Breast epithelium (tissue), 4 donors: ENCODE results near the gene FHAD1. TPM values are rescaled to one million over a fixed set of nuclear protein-coding genes. Genes with fewer than 3 reads are reported as not detected.

Experiments used
- DNase-seq, 2 donors: peaks; one replicate each; pipeline ENCODE4 v3.0.0-alpha.2; 2019; ENCODE audit warnings: low spot score in 2 of 2
- H3K27ac ChIP-seq, 2 donors: fragments of 200-600 bp; sonication (generic) in 1 of 2; one replicate each; pipeline ENCODE4 v1.5.1; 2016 to 2019; ENCODE audit warnings: mild to moderate bottlenecking in 1 of 2
- H3K27me3 ChIP-seq, 2 donors: fragments of 200-600 bp; sonication (generic) in 1 of 2; one replicate each; pipeline versions ENCODE4 v1.5.1 to v1.6.0; 2017 to 2019; ENCODE audit warnings: control low read depth in 1 of 2, mild to moderate bottlenecking in 1 of 2
- H3K36me3 ChIP-seq: fragments of 200-600 bp; one replicate; pipeline ENCODE4 v1.5.1; 2019
- H3K4me1 ChIP-seq, 2 donors: fragments of 200-600 bp; sonication (generic); one replicate each; pipeline ENCODE4 v1.5.1; 2016 to 2019; ENCODE audit warnings: control low read depth in 1 of 2
- H3K4me3 ChIP-seq, 3 donors: fragments of 200-600 bp; sonication (generic); 1 replicate in 2 of 3; 2 replicates in 1 of 3; pipeline ENCODE4 v1.5.1; 2016 to 2019; ENCODE audit warnings: mild to moderate bottlenecking in 3 of 3, moderate library complexity in 2 of 3
- H3K9me3 ChIP-seq, 2 donors: fragments of 200-600 bp; sonication (generic) in 1 of 2; one replicate each; pipeline ENCODE4 v1.5.1; 2016 to 2019; ENCODE audit warnings: control low read depth in 1 of 2
- CTCF ChIP-seq, 3 donors: fragments of 450-650 bp; IDR thresholded peaks; one replicate each; pipeline ENCODE4 v1.5.1; 2016 to 2017; ENCODE audit warnings: antibody characterized with exemption in 3 of 3, mild to moderate bottlenecking in 3 of 3, moderate library complexity in 3 of 3
- POLR2A ChIP-seq: fragments of 450-650 bp; IDR thresholded peaks from one replicate; pipeline ENCODE4 v1.6.1; 2016; ENCODE audit warnings: antibody characterized with exemption, mild to moderate bottlenecking, moderate library complexity
- POLR2AphosphoS5 ChIP-seq, 3 donors: sonication (generic); formaldehyde crosslinking; IDR thresholded peaks; one replicate each; pipeline ENCODE4 v1.6.1; 2017; ENCODE audit warnings: antibody characterized with exemption in 3 of 3
- intact Hi-C: fragments of 100-400 bp; cut with DNase I; formaldehyde crosslinking; loops from one replicate; pipeline ENCODE4 v1.15.1; 2023; ENCODE audit warnings: low total_unique reads
- total RNA-seq, 3 donors: library from RNA; depleted of rRNA; stranded (reverse); fragments of >200 nt; gene quantifications; one replicate each; pipeline ENCODE4 v1.1.0, GENCODE V29; 2016

FHAD1 gene
- total RNA-seq, 3 donors from 2014 or later, result 1.0 to 2.3 TPM; not detected in 1

GRCh38 chr1:15314328-15315281 lies 67.6 kb downstream of the FHAD1 start:
- Histone ChIP-seq H3K9me3 (no peaks in the 10 kb centered on the region), H3K27ac (no peak overlapping the region), H3K27me3 (no peaks in the 10 kb centered on the region), H3K4me1 (no peaks in the 10 kb centered on the region), H3K4me3 (no peak overlapping the region), H3K36me3 (no peaks in the 10 kb centered on the region)
- no peak for DNase-seq
- intact Hi-C loops, result no loop called here
- no peak for TF ChIP-seq CTCF (IDR thresholded peaks at IDR 0.05)
- no peak for TF ChIP-seq POLR2AphosphoS5 (IDR thresholded peaks at IDR 0.05)
- TF ChIP-seq POLR2A, result no peak

DNA sequence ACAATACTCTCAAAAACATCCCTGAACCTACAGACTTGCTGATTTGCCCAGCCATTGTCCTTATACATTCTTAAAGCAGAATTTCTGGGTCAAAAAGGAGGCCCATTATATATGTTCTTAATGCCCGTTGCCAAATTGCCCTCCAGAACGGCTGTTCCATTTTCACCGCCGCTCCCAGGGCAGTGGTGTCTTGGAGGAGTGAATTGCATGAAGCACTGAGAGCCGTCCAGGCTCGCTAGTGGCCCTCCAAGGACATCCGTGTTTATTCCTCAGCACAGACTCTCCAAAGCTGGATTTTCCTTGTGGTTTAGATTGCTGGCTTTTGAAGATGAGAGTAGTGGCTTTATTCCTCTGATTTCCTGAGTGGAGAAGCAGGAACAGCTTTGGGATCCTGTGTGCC lies 68.8 kb downstream of the FHAD1 start:
- no peaks in the 10 kb centered on the region for H3K36me3 ChIP-seq
- no peak overlapping the region for H3K27ac ChIP-seq
- H3K27me3 ChIP-seq, result no peaks in the 10 kb centered on the region
- DNase-seq, result no peak
- intact Hi-C loops, result no loop called here
- no peak for TF ChIP-seq CTCF (IDR thresholded peaks at IDR 0.05)
- TF ChIP-seq POLR2AphosphoS5 (IDR thresholded peaks at IDR 0.05), result no peak
- no peak for TF ChIP-seq POLR2A
- peaks cover 0 to 5% of the 10 kb centered on the region in 2 donors for H3K9me3 ChIP-seq
- no peak overlapping the region for H3K4me3 ChIP-seq
- H3K4me1 ChIP-seq, result no peaks in the 10 kb centered on the region

GRCh38 chr1:15316510-15316909 lies 69.5 kb downstream of the FHAD1 start:
- no peaks in the 10 kb centered on the region for H3K27me3 ChIP-seq
- intact Hi-C loops, result no loop called here
- no peaks in the 10 kb centered on the region for H3K4me1 ChIP-seq
- H3K4me3 ChIP-seq, result no peak overlapping the region
- TF ChIP-seq POLR2A (no peak), POLR2AphosphoS5 (IDR thresholded peaks at IDR 0.05) (no peak), CTCF (IDR thresholded peaks at IDR 0.05) (no peak)
- no peak overlapping the region for H3K27ac ChIP-seq
- H3K36me3 ChIP-seq, result no peaks in the 10 kb centered on the region
- DNase-seq, result no peak
- peaks cover 0 to 5% of the 10 kb centered on the region in 2 donors for H3K9me3 ChIP-seq

- DNase-seq, result no peak
- Histone ChIP-seq H3K4me3 (no peak overlapping the region), H3K4me1 (no peaks in the 10 kb centered on the region), H3K9me3 (peaks cover 0 to 5% of the 10 kb centered on the region in 2 donors), H3K27me3 (no peaks in the 10 kb centered on the region), H3K36me3 (no peaks in the 10 kb centered on the region), H3K27ac (no peak overlapping the region)
- TF ChIP-seq CTCF (IDR thresholded peaks at IDR 0.05), result no peak
- TF ChIP-seq POLR2A, result no peak
- no peak for TF ChIP-seq POLR2AphosphoS5 (IDR thresholded peaks at IDR 0.05)
- intact Hi-C loops, result no loop called here
Measured at GRCh38 chr1:15320267-15320666, 73.2 kb downstream of the FHAD1 start.

- intact Hi-C loops, result no loop called here
- Histone ChIP-seq H3K36me3 (no peaks in the 10 kb centered on the region), H3K27me3 (no peaks in the 10 kb centered on the region), H3K4me1 (no peaks in the 10 kb centered on the region), H3K4me3 (no peak overlapping the region), H3K9me3 (peaks cover 0 to 5% of the 10 kb centered on the region in 2 donors), H3K27ac (no peak overlapping the region)
- no peak for DNase-seq
- no peak for TF ChIP-seq POLR2A
- no peak for TF ChIP-seq POLR2AphosphoS5 (IDR thresholded peaks at IDR 0.05)
- no peak for TF ChIP-seq CTCF (IDR thresholded peaks at IDR 0.05)
Measured at GRCh38 chr1:15321601-15322000, 74.6 kb downstream of the FHAD1 start.
